ENCODE data around the gene VAMP8.

Gene VAMP8

DNA sequence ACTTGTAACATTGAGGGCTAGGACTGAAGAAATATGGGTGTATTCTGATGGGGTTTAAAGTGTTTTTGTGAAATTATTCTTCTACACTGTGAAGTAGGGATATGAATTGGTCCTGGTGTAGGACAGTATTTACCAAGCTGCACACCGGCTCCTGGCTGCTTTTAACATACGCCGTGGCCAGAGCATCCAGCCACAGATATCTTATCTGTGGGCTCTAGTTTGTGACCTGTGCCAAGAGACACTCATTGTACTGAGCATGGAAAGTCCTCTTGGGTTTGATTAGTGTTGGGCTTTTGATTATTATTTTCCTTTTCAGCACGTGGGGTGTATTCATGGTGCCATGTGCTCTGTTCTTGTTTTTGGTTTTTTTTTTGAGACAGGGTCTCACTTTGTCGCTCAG lies 46.6 kb downstream of the VAMP8 start:
- no peak for TF ChIP-seq POLR2A (IDR thresholded peaks at IDR 0.05; ENCODE audit: low read length)
- TF ChIP-seq GATA1 (IDR thresholded peaks at IDR 0.05; ENCODE audit: low read depth, low read length): no peak
- DNase-seq: no peak

DNA sequence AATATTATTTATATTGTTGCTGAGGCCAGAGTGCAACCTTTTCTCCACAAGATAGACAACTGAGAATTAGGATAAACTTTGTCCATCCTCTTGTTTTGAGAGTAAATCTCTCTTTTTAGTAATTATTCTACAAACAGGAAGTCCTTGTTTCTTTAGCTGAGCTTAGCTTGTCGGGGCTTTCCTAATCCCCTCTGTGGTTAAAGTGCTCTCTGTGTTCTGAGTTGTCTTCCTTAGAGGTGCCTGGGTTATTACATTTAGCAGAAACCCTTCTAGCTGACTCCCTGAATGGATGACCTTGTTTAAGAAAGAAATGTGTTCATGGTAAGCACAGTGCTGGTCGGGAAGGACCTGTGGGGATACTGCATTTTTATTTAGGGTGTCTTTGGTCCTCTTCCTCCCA lies 51.3 kb downstream of the VAMP8 start:
- TF ChIP-seq GATA1 (IDR thresholded peaks at IDR 0.05; ENCODE audit: low read depth, low read length) (no peak), POLR2A (IDR thresholded peaks at IDR 0.05; ENCODE audit: low read length) (no peak)

DNA sequence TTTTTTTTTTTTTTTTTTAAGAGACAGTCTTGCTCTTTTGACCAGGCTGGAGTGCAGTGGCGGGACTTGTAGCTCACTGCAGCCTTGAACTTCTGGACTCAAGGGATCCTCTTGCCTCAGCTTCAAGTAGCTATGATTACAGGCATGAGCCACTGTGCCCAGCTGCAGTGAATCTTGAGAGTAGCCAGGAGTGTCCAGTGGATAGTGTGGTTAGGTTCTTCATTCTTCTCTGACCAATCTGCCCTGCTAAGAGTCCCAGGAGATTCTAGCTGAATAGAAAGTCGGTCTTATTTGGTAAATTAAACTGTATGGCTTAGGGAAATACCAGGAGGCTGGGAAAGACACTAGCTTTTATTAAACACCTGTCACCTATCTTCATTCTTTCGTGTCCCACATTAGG lies 53.9 kb downstream of the VAMP8 start:
- no peak for DNase-seq
- TF ChIP-seq POLR2A (IDR thresholded peaks at IDR 0.05; ENCODE audit: low read length): no peak
- no peak for TF ChIP-seq GATA1 (IDR thresholded peaks at IDR 0.05; ENCODE audit: low read depth, low read length)

More for the DNA sequence above, 51.3 kb downstream of the VAMP8 start:
- DNase-seq: no peak

Data from erythroblast (primary cell).